EL (cell line): ENCODE results near the gene PHIP.
"Not testable (repeated sequence)": the region's sequence is repeated elsewhere in the genome, so short reads cannot be mapped to it uniquely, and the experiment has no call there.

Experiments
- DNase-seq: peaks from one replicate; pipeline ENCODE4 v3.0.0-alpha.2; 2016

PHIP gene

DNA sequence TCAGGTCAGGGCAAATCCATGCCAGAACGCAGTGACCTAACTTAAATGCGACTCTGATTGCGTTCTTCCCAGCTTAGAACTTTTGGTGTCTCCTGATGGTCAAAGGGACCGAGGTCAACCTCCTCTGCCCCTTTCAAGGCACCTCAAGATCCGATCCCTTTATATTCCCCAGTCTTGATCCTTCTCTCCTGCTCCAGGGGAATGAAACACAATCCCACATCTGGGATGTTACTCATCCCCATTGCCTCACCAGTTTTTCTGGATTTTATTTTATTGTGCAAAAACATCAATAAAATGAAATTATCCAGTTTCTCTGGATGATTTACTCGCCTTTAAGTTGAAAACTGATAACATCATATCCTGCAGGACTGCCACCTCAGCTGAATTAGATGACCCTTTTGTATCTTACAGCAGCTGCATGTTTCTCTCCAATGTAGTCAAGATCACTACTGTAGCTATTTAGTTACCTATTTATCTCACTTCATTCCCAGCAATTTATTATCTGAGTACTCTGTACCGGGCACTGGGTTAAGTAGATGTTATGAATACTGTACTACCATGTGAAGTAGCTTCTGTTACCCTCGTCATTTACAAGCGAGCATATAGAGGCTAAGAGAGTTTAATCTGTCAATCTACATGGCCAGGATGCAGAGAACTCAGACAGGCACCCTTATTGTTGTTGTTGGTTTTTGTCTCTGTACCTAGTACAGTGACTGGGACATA lies 166.7 kb downstream of the PHIP start:
- no peak for DNase-seq

DNA sequence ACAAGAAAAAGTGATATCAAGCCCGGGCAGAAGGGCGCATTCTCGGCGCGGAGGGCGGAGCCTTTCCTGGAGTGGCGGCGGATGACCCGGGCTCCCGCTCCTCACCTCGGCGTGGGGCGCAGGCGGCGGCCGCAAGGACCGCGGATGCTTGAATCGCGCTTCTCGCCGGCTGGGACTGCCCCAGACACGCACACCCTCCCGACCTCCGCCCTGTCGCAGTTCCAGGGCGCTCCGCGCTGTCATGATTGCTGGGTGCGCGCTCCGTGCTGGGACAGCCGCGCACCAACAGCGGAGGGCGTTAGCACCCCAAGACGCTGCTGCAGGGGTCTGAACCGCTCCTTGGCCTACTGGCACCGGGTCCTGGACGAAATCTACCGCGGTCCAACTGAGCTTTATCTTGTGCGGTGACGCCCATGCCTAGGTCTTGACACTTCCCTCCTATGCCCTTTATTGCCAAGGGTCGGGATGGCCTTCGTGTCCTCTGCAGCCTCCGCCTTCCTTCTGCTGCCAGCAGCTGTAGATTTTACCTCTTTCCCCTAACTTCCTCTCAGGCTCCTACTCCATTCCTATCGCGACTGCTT lies 167.4 kb downstream of the PHIP start:
- DNase-seq = no peak

DNA sequence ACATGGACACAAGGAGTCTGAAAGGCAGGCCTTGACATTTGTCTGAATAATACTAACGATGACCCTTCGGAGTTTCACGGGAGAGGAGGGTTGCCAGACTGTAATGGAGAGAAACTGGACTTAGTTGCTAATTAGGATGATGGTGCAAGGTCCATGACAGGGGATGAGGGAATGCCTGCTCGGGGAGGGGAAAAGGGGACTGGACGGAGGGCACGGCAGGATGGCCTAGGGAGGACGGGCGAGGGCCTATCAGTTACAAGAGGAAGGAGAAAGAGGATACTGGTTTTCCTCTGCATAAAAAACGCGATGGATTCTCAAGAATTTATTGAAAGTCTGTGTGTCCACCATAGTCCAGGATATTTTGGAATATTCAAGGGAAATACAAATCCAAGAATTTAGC lies 168.0 kb downstream of the PHIP start:
- DNase-seq = no peak

DNA sequence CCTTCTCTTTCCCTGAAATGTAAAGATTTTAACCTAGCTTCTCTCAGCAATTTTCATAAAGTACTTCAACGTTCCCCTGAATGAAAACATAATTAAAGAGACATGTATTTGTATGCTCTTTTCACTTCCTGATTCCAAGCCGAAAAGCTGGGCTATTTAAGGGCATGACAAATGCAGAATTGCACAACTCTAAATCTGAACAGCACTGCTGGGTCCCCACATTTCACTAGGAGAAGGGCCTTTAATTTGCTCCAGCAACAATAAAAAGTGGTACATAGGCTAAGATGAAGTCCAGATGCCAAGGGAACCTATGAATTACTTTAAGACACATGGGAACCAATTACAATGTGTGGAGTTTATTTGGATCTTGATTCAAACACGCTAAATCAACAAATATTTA lies 168.7 kb downstream of the PHIP start:
- DNase-seq = peak; percentile 52

DNA sequence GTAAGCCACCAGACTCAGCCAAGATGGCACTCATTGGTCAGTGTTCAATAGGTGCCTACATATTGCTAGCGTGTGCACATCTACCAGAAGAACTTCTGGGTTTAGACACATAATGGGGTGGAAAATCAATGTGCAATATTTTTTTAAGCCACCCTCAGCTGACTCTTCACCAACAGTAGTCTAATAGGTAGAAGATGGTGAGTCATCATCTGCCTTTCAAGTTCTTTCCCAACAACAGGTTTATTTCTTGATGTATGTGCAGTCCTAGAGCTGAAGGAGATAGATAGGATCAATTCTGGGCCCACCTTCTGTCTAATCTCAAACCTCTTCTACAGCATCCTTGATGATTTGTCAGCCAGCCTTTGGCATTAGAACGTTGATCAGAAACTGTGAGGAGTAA lies 169.4 kb downstream of the PHIP start:
- DNase-seq = no peak

DNA sequence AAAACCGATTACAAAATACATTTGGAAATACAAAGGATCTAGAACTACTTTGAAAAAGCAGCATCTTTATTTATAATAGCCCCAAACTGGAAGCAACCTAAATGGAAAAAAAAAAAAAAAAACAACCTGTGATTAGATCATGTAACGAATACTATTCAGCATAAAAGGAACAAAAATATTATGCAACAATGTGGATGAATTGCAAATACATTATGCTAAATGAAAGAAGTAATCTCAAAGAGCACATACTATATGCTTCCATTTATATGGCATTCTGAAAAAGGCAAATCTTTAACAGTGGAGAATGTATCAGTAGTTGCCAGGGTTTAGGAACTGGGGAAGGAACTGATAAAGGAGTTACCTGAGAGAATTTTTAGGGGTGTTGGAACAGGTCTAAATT lies 181.8 kb downstream of the PHIP start:
- DNase-seq = no peak

DNA sequence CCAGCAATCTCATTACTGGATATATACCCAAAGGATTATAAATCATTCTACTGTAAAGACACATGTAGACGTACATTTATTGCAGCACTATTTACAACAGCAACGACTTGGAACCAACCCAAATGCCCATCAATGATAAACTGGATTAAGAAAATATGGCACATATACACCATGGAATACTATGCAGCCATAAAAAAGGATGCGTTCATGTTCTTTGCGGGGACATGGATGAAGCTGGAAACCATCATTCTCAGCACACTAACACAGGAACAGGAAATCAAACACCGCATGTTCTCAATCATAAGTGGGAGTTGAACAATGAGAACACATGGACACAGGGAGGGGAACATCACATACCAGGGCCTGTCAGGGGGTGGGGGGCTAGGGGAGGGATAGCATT lies 188.2 kb downstream of the PHIP start:
- DNase-seq = not testable (repeated sequence)
